T-helper 2 cell treated with Interferon-gamma antibody and Interleukin-4, amounts not matched to agents 100 ng/mL and 5 ng/mL, for 36 hours (primary cell): ENCODE results near the gene MNDA. TPM values are rescaled to one million over a fixed set of nuclear protein-coding genes. Genes with fewer than 3 reads are reported as not detected.

Experiments used
- intact Hi-C: fragments of 100-400 bp; cut with micrococcal nuclease; formaldehyde crosslinking; loops from one replicate; pipeline ENCODE4 v1.15.1; 2023
- total RNA-seq: library from RNA; stranded (reverse); gene quantifications from 2 replicates; pipeline ENCODE4 v1.2.3, GENCODE V29; 2022

Gene MNDA
- total RNA-seq: not detected in 2 replicates

- intact Hi-C loops: no loop called here
Measured at GRCh38 chr1:158830904-158831507, at the start of gene MNDA. Gene MNDA, plus strand, starts transcription at chr1:158831351. Its CDS starts 10,803 bp downstream, at chr1:158842154.

GRCh38 chr1:158793604-158794003 lies 37.5 kb upstream of the MNDA start:
- intact Hi-C loops: loop anchor here (1.0 to 5.0 kb wide), 2 partner anchors 205 to 279 kb away; no protein-coding TSS in a partner anchor

DNA sequence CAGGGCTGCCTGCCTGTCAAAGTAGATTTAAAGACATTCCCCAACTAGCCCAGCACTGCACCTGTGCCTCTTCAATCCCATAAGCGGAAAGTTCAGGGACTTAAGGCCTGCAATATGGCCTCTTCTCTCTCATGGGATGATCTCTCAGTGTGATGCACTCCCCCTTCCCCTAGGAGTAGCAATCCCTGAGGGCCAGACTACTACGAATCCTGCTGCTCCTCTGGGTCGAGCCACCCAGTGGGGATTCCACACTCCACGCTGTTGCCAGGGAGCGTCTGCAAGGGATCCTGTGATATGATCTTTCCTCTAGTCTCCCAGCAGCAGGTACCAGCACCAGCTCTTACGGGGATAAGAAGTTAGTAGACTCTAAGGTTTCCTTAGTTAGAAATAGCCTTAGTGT lies 36.9 kb upstream of the MNDA start:
- intact Hi-C loops: loop anchor here (5.0 kb wide), 1 partner anchor 278 kb away; no protein-coding TSS in a partner anchor

GRCh38 chr1:158798531-158798930 lies 32.6 kb upstream of the MNDA start:
- intact Hi-C loops: no loop called here

- intact Hi-C loops: no loop called here
Measured at GRCh38 chr1:158799689-158800088, 31.5 kb upstream of the MNDA start.

- intact Hi-C loops: no loop called here
Measured at GRCh38 chr1:158800526-158800925, 30.6 kb upstream of the MNDA start.

GRCh38 chr1:158801396-158801795 lies 29.8 kb upstream of the MNDA start:
- intact Hi-C loops: no loop called here

GRCh38 chr1:158803678-158804077 lies 27.5 kb upstream of the MNDA start:
- intact Hi-C loops: no loop called here

- intact Hi-C loops: no loop called here
Measured at GRCh38 chr1:158806916-158807536, 24.1 kb upstream of the MNDA start.

DNA sequence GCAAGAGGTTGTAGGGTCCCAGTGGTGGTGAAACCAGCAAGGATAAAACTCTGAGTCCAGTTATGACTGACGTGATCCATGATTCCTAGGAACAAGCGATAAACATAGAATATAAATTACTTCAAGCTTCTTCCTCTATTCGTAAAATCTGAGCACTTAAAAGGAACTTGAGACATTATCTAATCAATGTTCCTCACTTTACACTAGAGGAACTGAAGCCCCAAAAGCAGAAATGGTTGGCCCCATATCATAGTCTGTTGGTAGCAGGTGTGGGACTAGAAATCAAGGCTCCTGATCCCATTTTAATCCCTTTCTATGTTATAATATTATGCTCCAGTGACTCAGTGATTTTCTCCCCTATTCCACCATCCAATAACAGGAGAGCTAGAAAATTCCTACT lies 21.9 kb upstream of the MNDA start:
- intact Hi-C loops: no loop called here

DNA sequence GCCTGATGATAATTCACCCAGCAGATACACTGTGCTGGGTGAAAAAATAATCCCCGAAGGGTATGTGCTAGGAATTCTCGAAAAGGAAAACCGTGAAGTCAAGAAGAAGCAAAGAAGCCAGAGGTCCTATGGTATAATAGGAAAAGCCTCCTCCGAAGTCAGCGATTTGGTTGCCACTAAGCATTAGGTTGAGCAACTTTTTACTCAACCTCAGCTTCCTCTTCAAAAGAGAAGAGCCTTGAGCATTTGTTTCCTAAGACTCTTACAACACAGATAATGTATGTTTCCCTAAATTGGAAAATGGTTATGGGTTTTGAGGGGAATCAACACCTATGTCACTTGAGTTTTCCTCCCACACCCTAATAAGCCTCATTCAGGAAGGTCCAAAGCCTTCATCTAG lies 21.3 kb upstream of the MNDA start:
- intact Hi-C loops: no loop called here

DNA sequence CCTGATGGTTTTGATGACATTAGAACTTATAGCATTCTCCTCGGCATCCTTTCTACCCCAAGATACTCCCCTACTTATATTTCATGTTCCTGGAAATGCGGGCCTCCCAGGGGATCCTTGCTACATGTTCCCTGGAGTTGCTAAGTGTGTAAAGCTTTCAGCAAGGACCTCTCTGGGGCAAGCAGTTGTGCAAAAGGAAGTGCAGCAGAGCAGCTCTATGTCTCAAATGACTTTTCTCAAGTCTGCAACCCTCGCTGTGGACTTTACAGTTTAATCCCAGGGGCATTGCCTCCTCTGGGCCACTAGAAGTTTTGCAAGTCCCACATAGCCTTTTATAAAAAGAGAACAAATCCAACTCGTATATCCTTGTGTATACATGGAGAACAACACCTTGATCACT lies 20.8 kb upstream of the MNDA start:
- intact Hi-C loops: no loop called here

DNA sequence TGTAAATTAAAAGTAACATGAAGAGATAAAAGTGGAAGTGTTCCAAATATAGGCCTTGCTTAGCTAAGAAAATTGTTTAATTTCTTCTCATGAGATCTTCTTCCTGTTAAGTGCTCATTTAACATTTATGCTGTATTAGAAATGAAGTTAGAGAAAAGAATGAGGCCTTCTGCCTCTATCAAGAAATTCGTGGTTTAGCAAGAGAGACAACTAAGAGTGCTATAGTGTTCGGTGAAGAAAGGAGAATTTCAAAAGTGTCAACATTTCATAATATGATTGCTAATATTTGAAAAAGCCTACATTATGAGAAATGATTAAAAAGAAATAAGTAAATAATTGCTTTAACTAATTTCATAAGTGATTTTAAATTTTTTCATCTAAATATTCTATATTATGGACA lies 18.8 kb upstream of the MNDA start:
- intact Hi-C loops: no loop called here

- intact Hi-C loops: no loop called here
Measured at GRCh38 chr1:158813164-158813563, 18.0 kb upstream of the MNDA start.

DNA sequence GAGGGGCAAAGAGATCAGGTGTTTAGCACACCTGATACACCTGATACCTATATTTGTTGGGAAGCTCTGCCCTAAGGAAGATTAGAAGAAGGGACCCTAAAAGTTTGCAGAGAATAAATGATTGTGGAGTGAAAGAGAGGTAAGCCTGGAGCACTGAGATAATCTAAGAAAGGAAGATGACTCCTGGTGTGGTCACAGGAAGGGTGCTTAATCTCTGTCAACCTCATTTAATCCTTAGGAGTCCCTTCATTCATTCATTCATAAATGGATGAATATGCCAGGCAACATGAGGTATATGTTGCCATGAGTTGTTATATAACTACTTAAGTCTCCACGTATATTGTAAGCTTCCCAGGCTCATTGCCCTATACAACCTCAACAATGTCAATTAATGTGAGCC lies 16.2 kb upstream of the MNDA start:
- intact Hi-C loops: no loop called here

GRCh38 chr1:158818560-158818959 lies 12.6 kb upstream of the MNDA start:
- intact Hi-C loops: no loop called here

DNA sequence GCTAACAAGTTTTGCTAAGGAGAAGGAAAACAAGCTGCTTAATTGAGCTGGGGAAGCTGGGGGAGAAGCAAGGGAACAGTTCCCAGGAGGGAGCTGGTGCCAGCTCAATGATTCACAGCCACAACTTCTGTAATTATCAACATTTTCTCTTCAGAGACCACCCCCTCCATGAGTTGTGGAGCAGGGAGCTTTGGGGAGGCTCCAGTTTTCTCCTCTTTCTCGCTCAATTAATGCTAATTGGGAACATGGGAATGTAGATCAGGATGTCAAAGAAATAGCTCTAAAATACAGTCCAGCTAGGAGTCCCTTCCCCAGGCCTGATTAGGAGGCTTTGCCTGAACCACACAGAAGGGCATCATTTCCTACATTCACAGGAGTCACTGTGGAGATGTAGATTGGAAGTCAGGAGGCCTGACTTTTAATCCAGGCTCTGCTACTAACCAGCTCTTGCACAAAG lies 12.1 kb upstream of the MNDA start:
- intact Hi-C loops: loop anchor here (1.0 kb wide), 4 partner anchors 13 to 258 kb away; partner anchors contain the start of gene IFI16

DNA sequence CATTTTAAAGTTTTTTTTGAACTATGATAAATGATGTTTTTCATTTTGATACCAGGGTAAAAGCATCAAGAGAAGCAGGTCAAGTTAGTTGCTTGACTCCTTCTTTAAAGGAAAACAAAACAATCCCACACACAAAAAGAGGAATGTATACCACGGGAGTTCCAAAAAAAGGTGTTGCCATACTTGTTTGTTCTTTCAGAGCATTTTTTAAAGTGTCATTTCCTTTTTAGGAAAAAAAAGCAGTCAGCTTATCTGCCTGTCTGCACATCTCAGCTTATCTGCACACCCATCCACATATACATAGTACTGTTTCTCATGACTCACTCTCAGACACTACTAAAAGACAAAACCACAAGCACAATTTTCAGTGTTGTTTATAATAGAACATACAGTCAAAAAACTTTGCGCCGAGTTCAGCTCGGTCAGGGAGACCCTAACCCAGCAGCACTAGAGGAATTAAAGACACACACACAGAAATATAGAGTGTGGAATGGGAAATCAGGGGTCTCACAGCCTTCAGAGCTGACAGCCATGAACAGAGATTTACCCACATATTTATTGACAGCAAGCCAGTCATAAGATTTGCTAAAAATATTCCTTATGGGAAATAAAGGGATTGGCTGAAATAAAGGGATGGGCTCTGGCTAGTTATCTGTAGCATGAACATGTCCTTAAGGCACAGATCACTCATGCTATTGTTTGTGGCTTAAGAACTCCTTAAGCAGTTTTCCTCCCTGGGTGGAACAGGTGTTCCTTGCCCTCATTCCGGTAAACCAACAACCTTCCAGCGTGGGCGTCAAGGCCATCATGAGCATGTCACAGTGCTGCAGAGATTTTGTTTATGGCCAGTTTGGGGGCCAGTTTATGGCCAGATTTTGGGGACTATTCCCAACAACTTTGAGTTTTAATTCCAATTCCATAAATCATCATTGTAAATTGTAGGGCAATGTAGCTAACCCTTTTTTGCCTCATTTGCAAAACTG lies 11.4 kb upstream of the MNDA start:
- intact Hi-C loops: loop anchor here (1.0 kb wide), 4 partner anchors 13 to 258 kb away; partner anchors contain the start of gene IFI16

GRCh38 chr1:158821723-158822122 lies 9.4 kb upstream of the MNDA start:
- intact Hi-C loops: no loop called here

DNA sequence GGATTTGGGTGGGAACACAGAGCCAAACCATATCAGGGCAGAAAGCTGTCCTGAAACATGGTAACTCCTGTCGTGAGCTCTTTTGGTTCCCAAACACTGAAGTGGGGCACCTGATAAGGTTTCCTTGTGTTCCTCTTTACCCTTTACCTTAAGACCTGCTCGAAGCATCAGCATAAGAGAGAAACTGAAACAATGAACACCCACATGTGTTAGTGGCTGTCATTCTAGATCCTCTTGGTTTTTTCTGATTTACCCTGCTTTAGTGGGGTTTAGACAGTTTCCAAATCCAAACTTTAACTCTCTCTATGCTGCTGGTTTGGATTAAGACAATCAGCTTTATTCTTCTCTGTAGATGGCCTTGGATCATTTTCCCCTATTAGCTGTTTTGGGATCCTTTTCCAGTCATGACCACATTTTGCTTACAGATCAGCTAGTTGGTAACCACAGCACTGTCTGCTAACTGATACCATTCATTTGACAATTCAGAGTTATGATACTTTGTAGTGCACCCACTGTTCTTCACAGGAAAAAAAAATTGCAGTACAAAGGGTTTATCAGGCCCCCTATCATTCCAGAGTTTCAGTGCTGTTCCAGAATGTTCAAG lies 975 bp upstream of the MNDA start:
- intact Hi-C loops: no loop called here

GRCh38 chr1:158833264-158833663 lies 2.1 kb downstream of the MNDA start:
- intact Hi-C loops: no loop called here
